ENCODE data around the gene UBXN2A.

Gene UBXN2A

GRCh38 chr2:23904692-23905091 is 35.6 kb upstream of the UBXN2A start:
- FAIRE-seq (no peak), DNase-seq (ENCODE audit: insufficient read length, low spot score) (no peak)
- no peak for TF ChIP-seq CTCF (IDR thresholded peaks at IDR 0.05; ENCODE audit: insufficient read depth, missing control alignments)

- no peak for FAIRE-seq
- no peak for TF ChIP-seq CTCF (IDR thresholded peaks at IDR 0.05; ENCODE audit: insufficient read depth, missing control alignments)
These were observed 35.1 kb upstream of the UBXN2A start for GRCh38 chr2:23905155-23905554.

GRCh38 chr2:23912054-23912453 is 28.2 kb upstream of the UBXN2A start:
- no peak for TF ChIP-seq CTCF (IDR thresholded peaks at IDR 0.05; ENCODE audit: insufficient read depth, missing control alignments)
- FAIRE-seq (no peak), DNase-seq (ENCODE audit: insufficient read length, low spot score) (no peak)

More at GRCh38 chr2:23905155-23905554, 35.1 kb upstream of the UBXN2A start:
- DNase-seq (ENCODE audit: insufficient read length, low spot score) = no peak

GRCh38 chr2:23915327-23915726 is 24.9 kb upstream of the UBXN2A start:
- FAIRE-seq (no peak), DNase-seq (ENCODE audit: insufficient read length, low spot score) (no peak)
- TF ChIP-seq CTCF (IDR thresholded peaks at IDR 0.05; ENCODE audit: insufficient read depth, missing control alignments) = no peak

- DNase-seq (ENCODE audit: insufficient read length, low spot score) = no peak
- no peak for TF ChIP-seq CTCF (IDR thresholded peaks at IDR 0.05; ENCODE audit: insufficient read depth, missing control alignments)
- no peak for FAIRE-seq
These were observed 23.4 kb upstream of the UBXN2A start for GRCh38 chr2:23916727-23917405.

GRCh38 chr2:23918837-23919489 is 21.3 kb upstream of the UBXN2A start:
- DNase-seq (ENCODE audit: insufficient read length, low spot score) = no peak
- TF ChIP-seq CTCF (IDR thresholded peaks at IDR 0.05; ENCODE audit: insufficient read depth, missing control alignments) = no peak
- no peak for FAIRE-seq

All from D721Med (cell line).